RWPE1 (cell line): ENCODE data around the gene UPK2.
A peak's percentile ranks its signal among the peaks of the same experiment; 100 is the strongest.

Experiments used
- CTCF ChIA-PET: fragments of 350-600 bp; sonication (Branson Sonifier 250); formaldehyde crosslinking; extraction: SDS; loops from one replicate; lab custom pipeline; 2021; lab: Yijun Ruan, JAX
- POLR2A ChIA-PET: fragments of 400-600 bp; formaldehyde crosslinking; extraction: SDS; loops from one replicate; lab custom pipeline; 2020; ENCODE audit warnings: antibody characterized with exemption; ENCODE audit not compliant: low non-redundant PET; lab: Yijun Ruan, JAX
- DNase-seq: peaks from one replicate; pipeline ENCODE4 v3.0.0; 2012; ENCODE audit warnings: low spot score
- H3K27ac ChIP-seq: fragments of 450-650 bp; 2 replicates; pipeline ENCODE4 v1.5.1; 2017
- TF ChIP-seq, protein P1 (sequence below): fragments of 450-650 bp; conservative IDR thresholded peaks from 2 replicates; pipeline ENCODE4 v1.5.1; 2017; ENCODE audit warnings: low read depth, mild to moderate bottlenecking

UPK2 gene

DNA sequence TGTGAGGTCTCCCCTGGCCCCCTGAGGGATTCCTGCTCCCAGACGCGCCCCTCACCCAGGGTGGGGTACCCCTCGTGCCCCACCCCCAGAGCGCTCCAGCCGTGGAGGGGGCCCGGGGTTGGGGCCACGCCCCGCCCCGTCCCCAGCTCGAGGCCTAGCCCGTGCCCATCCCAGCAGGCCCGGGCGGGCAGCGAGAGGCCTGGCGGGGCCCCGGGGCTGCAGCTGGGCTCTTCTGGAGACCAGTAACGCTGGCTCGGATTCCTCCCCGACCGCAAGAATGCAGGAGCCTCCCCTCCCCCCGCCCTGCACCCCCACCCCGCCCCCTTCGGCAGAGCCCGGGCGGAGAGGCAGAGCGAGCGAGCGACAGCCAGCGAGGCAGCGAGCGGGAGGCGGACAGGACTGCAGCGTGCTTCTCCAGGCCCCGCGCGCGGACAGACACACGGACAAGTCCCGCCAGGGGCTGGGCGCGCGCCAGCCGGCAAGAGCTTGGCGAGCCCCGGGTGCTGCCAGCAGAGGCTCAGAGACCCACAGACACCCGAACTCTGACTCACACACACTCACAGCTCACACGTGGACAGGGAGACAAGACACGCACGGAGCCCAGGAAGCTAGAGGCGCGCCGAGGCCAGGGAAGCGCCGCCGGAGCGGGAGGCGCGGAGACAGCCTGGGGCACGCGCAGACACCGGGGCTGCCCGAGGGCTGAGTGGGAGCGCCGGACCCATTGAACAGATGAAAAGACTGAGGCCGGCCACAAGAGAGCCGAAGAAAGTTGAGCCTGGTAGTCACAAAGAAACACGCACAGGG, 45.6 kb upstream of the UPK2 start:
- ChIA-PET CTCF (interaction anchor here (0.5 to 3.6 kb wide), 5 partner anchors 13 to 219 kb away, joined by 3 to 17 read pairs (median 3); partner anchors contain the start of gene BCL9L), POLR2A (interaction anchor here (0.6 to 2.0 kb wide), 3 partner anchors 12 to 290 kb away, joined by 3 to 9 read pairs (median 8); partner anchors contain the start of gene BCL9L)
- TF ChIP-seq, protein P1, sequence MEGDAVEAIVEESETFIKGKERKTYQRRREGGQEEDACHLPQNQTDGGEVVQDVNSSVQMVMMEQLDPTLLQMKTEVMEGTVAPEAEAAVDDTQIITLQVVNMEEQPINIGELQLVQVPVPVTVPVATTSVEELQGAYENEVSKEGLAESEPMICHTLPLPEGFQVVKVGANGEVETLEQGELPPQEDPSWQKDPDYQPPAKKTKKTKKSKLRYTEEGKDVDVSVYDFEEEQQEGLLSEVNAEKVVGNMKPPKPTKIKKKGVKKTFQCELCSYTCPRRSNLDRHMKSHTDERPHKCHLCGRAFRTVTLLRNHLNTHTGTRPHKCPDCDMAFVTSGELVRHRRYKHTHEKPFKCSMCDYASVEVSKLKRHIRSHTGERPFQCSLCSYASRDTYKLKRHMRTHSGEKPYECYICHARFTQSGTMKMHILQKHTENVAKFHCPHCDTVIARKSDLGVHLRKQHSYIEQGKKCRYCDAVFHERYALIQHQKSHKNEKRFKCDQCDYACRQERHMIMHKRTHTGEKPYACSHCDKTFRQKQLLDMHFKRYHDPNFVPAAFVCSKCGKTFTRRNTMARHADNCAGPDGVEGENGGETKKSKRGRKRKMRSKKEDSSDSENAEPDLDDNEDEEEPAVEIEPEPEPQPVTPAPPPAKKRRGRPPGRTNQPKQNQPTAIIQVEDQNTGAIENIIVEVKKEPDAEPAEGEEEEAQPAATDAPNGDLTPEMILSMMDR = no peak
- peak overlapping the region; percentile 100 for H3K27ac ChIP-seq
- peak; percentile 77 for DNase-seq

DNA sequence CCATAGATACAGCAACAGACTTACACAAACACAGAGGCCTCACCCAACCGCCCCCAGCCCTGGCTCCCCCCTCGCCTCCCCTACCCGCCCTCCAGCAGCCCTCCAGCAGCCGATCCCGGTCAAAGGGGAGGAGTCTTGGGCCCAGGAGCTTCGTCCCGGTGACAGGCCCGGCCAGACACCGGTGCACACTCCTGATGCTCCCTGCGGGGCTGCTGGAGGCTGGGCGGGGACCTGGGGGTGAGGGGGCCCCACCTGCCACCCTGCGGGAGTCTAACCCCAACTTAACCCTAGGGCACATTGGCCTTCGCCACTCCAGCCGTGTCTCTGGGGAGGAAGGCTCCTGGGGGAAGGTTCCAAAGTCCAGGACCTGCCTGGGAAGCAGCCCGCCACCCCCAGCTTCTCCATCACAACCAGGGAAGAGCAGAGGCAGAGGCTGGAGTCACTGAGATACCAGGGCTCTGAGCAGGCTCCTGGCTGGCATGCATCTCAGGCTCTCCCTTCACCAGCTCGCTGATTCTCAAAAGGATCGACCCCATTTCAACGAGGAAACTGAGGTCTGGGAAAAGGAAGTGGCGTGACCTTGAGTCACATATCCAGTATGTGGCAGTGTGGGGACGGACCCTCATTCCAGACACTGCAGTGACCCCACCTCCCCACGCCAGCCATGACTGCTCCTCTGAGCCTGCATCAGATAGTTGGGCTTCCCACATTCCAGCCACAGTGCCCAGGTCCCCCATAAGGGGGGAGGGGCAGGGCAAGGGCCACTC, 44.8 kb upstream of the UPK2 start:
- ChIA-PET POLR2A (interaction anchor here (1.0 to 2.0 kb wide), 3 partner anchors 11 to 15 kb away, joined by 8 to 14 read pairs (median 9); partner anchors contain the start of gene BCL9L), CTCF (interaction anchor here (0.5 to 3.6 kb wide), 8 partner anchors 12 to 221 kb away, joined by 3 to 17 read pairs (median 4); partner anchors contain the start of gene BCL9L)
- H3K27ac ChIP-seq = peak overlapping the region; percentile 100
- TF ChIP-seq, protein P1 = no peak
- no peak for DNase-seq

DNA sequence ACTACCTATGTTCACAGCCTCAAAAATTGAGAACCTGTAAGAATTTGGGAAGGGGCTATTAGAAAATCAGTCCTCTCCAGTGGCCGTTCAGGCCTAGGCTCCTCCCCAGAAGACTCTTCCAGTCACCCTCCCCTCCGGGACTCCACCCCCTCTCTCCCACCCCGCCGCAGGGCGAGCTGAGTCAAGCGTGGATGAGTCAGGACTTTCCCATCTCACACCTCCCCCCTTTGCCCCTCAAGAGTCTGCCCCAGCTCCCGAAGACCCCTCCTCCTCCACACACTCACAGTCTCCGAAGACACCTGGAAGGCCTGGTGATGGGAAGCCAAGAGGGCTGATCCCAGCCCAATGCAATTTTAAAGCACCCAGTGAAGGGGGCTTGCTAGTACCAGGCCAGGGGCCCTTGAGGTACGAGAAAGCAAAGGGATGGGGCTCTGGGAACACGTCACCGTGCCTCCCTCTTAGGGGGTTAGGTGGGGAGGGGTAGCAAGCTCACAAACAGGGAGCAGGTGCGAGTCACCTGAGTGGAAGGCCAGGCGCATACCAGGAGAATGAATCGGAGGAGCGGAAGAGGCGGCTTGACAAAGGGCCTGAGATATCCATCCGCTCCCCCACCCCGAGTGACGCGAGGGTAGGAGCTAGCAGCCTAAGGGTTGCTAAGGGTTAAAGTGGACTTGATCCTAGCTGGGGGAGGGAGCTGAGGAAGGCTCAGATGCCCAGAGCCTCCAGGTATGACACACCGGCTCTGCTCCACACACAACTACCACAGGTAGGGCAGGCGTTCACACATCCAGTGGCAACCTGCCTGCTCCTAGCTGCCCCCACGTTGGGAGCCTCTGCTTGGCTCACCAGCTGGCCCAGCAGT, 44.0 kb upstream of the UPK2 start:
- ChIA-PET POLR2A (interaction anchor here (0.6 to 2.0 kb wide), 4 partner anchors 10 to 121 kb away, joined by 4 to 14 read pairs (median 6); partner anchors contain the start of genes BCL9L and DDX6), CTCF (interaction anchor here (0.7 to 3.4 kb wide), 5 partner anchors 16 to 710 kb away, joined by 3 to 16 read pairs (median 4); no protein-coding TSS in a partner anchor)
- DNase-seq = peak; percentile 87
- H3K27ac ChIP-seq = peak overlapping the region; percentile 100
- TF ChIP-seq, protein P1 = no peak

DNA sequence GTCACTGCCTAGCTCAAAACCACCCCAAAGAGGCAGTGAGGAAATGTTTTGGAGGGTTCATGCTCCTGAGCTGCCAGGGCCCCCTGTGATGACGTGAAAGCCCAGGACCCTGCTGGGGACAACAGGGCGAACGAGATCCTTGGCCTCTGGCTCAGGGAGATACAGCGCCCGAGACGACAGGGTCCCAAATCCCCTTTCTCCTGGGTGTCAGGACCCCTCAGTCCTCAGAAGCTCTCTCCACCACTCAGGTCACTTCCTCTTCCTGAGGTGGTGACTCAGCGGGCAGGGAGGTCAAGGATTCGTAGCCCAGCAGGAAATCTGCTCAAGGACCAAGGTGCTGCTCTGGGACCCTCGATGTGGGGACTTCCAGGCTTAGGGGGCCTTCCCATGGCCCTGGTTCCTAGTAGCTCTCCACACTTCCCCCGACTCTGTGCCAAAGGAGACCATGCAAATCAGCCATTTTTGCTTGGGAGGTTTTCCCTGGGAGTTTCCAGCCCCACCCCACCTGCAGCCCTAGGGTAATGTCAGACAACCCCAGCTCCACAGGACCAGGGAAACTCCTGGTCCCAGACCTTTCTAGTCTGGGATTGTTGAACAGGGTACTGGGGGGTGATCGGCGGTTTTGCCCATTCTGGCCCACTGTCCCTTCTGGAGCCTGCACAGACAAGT, 43.2 kb upstream of the UPK2 start:
- peak overlapping the region; percentile 100 for H3K27ac ChIP-seq
- POLR2A ChIA-PET = interaction anchor here (0.6 to 2.0 kb wide), 5 partner anchors 10 to 122 kb away, joined by 3 to 14 read pairs (median 4); partner anchors contain the start of genes BCL9L and DDX6
- TF ChIP-seq, protein P1 = no peak
- no peak for DNase-seq
- CTCF ChIA-PET = interaction anchor here (0.7 to 3.4 kb wide), 3 partner anchors 15 to 710 kb away, joined by 3 to 16 read pairs (median 4); no protein-coding TSS in a partner anchor

DNA sequence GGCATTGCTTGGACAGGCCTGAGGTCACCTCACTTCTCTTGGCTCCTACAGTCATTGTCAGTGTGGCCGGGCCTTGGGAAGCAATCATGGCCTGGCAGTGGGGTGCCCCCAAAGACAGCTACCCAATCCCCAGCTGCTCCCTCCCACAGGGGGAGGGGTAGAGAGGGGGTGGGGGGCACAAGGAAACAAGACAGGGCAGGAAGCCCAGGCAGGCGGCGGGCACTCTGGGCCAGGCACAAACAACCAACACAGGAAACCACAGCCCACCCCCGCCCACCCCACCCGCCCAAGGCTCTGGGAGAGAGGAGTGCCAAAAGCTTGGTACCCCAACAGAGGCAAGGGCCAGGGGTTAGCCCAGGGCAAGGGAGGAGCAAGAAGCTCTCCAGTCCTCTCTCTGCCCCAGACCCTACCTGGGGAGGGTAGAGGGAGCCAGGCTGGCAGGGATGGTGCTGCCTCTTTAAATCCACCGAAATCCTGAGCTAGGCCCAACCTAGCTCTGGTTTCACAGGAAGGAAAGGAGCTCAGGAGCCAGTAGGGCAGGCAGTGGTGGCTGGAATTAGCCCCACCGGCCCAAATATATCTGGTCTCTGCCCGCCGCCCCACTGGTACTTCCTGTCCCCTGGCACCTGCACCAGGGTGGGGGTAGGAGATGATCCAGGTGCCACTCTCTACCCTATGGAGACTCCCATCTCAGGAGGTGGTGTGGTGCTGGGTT, 42.5 kb upstream of the UPK2 start:
- ChIA-PET CTCF (interaction anchor here (3.4 kb wide), 1 partner anchor 14 kb away, joined by 16 read pairs; no protein-coding TSS in a partner anchor), POLR2A (interaction anchor here (1.3 to 2.0 kb wide), 2 partner anchors 9 to 17 kb away, joined by 3 to 14 read pairs; no protein-coding TSS in a partner anchor)
- DNase-seq = no peak
- TF ChIP-seq, protein P1 = no peak
- H3K27ac ChIP-seq = peak overlapping the region; percentile 100
